Liver (tissue), 2 donors: ENCODE measurements around the gene UNC93A.
"Not testable (repeated sequence)": the region's sequence is repeated elsewhere in the genome, so short reads cannot be mapped to it uniquely, and the experiment has no call there.

Experiments used
- FOXA1 ChIP-seq: IDR thresholded peaks from 2 replicates; pipeline ENCODE4 v1.6.1; 2016; ENCODE audit warnings: antibody characterized with exemption
- GABPA ChIP-seq, 2 donors: IDR thresholded peaks in 1 of 2; conservative IDR thresholded peaks in 1 of 2; 2 replicates each; pipeline ENCODE4 v1.6.1; 2016; ENCODE audit warnings: antibody characterized with exemption in 2 of 2, mild to moderate bottlenecking in 1 of 2, moderate library complexity in 1 of 2
- TAF1 ChIP-seq: conservative IDR thresholded peaks from 2 replicates; pipeline ENCODE4 v1.6.1; 2016; ENCODE audit warnings: antibody characterized with exemption, mild to moderate bottlenecking
- donor health status: healthy.

GRCh38 chr6:167311691-167312090, 20.6 kb downstream of the UNC93A start:
- TF ChIP-seq TAF1; FOXA1; GABPA (IDR thresholded peaks at IDR 0.05 in 1 of 2, conservative IDR thresholded peaks at IDR 0.05 in 1 of 2): not testable (repeated sequence)
